HG03039 (cell line): ENCODE measurements around the gene NLGN1.

Source experiments
- ATAC-seq: cut with Tn5 transposase; IDR thresholded peaks from one replicate; pipeline ENCODE4 v1.9.1; 2021; ENCODE audit warnings: mild to moderate bottlenecking, moderate library complexity; ENCODE audit not compliant: unreplicated experiment

NLGN1 gene

GRCh38 chr3:173632945-173633344 lies 235.4 kb downstream of the NLGN1 start:
- ATAC-seq: no peak

DNA sequence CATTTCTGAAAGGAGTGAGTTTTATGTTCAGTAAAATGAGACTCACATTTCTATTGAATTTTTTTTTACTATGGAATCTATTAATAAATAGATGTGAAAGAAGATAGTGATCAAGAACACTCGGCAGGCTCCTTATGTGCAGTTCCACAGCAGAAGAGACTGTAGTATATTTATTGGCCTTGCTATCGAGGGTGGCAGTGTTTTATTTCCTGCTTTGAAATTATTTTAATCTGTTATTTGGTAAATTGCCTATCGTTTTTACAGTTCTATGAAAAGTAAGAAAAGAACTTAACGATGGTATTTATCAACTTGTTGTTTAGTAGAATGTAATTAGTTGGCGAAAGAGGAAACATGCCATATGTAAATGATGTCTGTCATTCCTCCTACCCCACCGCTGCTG lies 238.3 kb downstream of the NLGN1 start:
- ATAC-seq: no peak

DNA sequence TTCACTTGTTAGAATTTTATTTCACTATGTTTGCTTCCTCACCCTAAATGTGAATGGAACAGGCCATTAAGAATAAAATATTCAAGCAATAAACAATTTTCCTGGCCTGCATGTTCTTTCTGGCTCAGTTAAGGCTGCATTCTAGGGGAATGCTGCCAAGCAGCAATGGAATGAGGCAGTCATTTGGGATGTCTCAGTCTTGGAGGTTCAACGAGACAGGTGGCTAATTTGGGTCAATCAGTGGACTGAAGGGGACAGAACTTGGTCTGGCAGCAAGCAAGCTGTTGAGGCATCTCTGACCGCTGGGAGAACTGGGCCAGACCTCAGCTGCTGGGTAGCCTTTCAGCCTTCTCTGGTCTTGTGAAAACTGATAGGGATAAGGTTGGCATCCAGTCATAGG lies 241.6 kb downstream of the NLGN1 start:
- ATAC-seq: no peak

DNA sequence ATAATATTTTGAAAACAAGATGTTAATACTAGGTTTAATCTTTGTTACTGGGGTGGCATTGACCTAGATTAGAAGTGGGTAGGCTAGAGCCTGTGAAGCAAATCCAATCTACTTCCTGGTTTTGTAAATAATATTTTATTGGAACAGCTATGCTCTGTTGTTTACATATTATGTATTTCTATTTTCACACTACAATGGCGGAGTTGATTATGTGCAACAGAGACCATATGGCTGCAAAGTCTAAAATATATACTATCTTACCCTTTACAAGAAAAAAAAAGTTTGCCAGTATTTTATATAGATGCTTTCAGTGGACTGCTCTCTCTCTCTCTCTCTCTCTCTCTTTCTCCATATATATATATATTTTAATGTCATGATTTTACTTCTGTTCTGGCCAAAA lies 244.2 kb downstream of the NLGN1 start:
- no peak for ATAC-seq

DNA sequence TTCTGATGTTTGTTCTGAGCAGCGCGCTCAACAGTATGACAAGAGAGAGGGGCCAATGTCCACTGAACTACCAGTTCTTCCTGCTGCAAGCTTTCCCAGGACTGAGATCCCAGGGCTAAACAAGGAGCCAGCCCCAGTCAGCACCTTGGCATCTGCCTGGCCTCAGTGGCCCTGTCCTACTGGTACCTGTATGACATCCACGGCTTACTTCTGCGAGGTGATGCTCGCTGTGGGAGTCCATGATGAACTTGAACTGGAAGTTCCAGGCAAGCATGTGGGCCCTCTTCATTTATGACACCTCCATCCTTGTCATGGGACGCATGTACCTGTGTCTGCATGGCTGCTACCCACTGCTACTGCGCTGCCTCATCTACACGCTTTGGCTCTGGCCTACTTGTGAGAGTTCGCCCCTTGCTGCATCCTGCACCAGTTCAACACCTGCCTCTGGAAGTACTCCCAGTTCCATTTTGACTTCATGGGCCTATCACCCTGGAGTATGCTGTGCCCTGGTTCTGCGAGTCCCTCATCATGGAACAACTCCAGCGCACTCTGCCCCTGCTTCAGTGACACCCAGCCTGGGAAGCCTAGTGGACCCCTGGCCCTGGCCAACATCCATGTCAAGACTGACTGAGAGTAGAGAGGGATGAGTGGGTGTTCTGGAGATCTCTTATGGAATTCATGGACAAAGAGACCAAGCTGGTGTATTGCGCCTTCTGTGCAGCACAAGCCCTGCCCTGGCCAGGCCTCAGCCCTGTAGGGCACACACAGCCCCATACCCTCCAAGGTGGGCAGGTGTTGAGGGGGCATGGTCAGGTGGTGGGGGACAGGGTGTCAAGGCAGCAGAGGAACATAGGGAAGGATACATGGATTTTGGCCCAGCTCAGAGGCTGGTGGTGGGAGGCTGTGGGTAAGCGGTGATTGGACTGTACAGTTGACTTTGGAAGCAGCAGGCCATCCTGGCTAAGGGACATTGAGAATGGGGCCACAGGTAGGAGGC lies 246.8 kb downstream of the NLGN1 start:
- no peak for ATAC-seq

GRCh38 chr3:173650596-173650995 lies 253.1 kb downstream of the NLGN1 start:
- no peak for ATAC-seq

DNA sequence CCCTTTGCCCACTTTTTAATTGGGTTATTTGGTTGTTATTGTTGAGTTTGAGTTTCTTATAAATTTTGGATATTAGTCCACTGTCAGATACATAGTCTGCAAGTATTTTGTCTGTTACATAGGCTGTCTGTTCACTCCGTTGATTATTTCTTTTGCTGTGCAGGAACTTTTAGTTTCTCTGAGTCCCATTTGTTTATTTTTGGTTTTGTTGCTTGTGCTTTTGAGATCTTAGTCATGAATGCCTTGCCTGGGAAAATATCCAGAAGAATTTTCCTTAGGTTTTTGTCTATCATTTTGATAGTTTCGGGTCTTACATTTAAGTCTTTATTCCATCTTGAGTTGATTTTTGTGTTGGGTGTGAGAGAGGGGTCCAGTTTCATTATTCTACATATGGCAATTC lies 254.5 kb downstream of the NLGN1 start:
- no peak for ATAC-seq

GRCh38 chr3:173653781-173654180 lies 256.2 kb downstream of the NLGN1 start:
- ATAC-seq: no peak

DNA sequence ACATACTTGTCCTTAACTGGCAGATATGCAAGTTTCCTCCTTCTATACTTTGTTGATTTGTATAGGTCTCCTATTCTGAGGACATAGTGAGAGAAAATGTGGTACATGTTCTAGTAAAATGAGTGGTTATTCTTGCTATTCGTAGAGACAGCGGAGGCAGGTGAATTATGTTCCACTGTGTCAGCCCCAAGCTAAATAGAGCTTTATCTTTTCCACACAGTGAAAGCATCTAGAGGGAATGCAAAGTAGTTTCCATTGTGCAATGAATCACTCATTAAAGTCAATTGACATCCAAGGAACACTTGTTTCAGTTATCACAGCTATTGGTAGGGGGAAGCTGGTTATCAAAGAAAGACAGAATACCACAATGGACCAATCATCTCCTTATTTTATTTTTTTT lies 262.4 kb downstream of the NLGN1 start:
- no peak for ATAC-seq

DNA sequence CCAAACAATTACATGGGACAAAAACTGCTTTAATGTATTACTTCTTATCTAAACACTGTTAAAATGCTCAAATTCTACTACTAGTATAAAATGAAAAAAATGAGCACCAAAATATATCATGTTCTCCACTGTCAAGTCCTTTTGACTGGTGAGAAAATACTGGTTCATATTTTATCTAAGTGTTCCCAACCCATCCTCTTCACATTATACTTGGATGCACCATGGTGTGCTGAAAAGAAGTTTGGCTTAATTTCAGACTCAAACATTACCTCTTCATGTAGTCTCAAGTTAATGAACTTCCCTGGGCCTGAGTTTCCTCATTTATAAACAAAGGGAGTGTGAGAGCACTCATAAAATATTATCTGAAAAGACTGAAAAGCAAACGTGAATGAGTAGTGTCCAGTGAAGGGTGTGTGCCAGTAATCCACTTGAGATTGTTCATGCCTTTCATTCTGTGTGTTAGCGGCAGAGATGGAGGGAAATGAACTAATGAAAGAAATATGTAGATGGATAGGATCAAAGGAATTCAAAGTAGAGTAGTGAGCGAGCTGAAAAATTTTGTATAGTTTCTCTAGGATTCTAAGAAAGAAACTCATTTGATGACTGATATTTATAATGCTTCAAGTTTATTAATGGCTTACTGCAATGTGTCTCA lies 263.2 kb downstream of the NLGN1 start:
- no peak for ATAC-seq

DNA sequence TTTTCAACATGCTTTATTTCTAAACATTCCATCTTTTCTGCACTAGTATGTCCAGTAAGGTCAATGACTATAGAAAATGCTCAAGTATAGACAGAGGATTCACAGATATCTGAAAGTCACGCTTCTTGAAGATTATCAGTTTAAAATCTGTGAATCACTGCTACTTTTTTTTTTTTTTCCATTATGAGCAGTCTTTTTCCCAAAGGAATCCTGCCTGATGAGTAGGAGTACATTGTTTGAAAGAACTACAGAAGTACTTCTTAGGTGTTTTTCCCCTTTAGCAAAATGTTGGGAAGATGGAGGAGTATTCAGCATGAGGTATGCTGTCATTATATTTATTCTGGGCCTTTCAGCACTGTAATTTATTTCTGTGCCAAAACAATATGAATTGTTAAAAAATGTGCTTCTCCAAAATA lies 266.2 kb downstream of the NLGN1 start:
- no peak for ATAC-seq

GRCh38 chr3:173676094-173676493 lies 278.6 kb downstream of the NLGN1 start:
- ATAC-seq: no peak

- ATAC-seq: no peak
Observed at GRCh38 chr3:173681188-173681678, 283.7 kb downstream of the NLGN1 start.

DNA sequence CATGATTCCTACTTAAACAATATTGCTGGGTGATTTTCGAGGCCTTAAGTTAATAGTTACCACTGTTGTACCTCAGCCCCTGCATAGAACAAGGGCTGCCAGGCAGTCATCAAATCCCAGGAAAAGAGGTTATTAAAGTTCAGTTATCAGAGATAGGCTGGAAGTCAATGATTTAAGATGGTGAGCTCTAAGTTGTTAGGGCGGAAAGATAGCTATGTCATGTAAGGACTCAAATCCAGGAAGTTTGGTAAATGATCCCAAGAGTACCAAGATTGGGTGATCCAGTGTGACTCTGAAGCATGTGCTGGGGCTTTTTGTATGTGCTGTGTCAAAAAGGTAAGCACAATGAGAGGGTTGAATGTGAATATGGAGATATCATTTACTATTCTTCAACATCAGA lies 287.9 kb downstream of the NLGN1 start:
- no peak for ATAC-seq

GRCh38 chr3:173688216-173688842 lies 290.8 kb downstream of the NLGN1 start:
- ATAC-seq: no peak

- no peak for ATAC-seq
Observed at GRCh38 chr3:173690542-173691180, 293.1 kb downstream of the NLGN1 start.

GRCh38 chr3:173699353-173699752 lies 301.8 kb downstream of the NLGN1 start:
- no peak for ATAC-seq

GRCh38 chr3:173700336-173700735 lies 302.8 kb downstream of the NLGN1 start:
- ATAC-seq: no peak

DNA sequence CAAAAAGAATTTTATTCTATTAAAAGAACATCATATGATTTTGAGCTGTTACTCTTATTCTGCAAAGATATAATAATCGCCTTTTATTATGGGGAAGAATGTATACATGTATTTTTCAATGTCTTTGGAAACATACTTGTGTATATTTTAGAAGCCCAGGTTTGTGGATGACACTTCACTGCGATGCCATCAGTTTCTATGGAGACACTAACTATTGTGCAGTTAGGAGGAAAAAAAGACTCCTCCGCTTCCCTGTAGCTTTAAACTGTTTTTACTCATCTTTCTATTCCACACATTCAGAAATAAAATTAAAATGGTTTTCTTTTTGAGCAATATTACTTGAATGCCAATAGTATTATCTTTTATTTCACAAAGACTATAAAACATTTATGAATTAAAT lies 305.0 kb downstream of the NLGN1 start:
- no peak for ATAC-seq

GRCh38 chr3:173703771-173704170 lies 306.2 kb downstream of the NLGN1 start:
- no peak for ATAC-seq

DNA sequence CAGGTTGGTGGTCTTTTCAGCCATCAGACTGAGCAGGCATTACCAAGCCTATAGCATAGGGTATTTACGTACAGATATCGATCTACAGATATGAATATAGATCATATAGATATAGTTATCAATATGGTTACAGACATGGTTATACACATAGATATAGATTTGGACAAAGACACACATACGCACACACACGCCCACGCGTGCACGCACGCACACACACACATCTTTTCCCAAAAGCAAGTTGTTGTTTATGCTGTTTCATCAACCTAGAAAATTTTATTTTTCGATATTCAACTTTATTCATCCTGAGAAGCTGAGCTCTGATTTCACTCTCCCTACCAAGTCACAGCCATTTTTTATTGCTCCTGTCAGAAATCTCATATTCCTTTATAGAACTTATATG lies 309.1 kb downstream of the NLGN1 start:
- ATAC-seq: no peak
